HepG2 (cell line): ENCODE measurements around the gene KRTAP5-8. TPM values are rescaled to one million over a fixed set of nuclear protein-coding genes. Genes with fewer than 3 reads are reported as not detected.
"Not testable (repeated sequence)": the region's sequence is repeated elsewhere in the genome, so short reads cannot be mapped to it uniquely, and the experiment has no call there.

Experiments
- ATAC-seq: fragments of 200-7000 bp; cut with Tn5 transposase; 3 replicates; pipeline ENCODE4 v1.9.1; 2020; ENCODE audit warnings: mild to moderate bottlenecking, moderate library complexity
- BruUV-seq: library from RNA; stranded (reverse); fragments of 400-500 nt; replicated peaks from 2 replicates; lab custom pipeline; 2021; lab: Mats Ljungman, UMichigan
- CTCF ChIA-PET: fragments of 300-600 bp; formaldehyde crosslinking; extraction: SDS; loops from one replicate; lab custom pipeline; 2021; ENCODE audit warnings: low total read pairs, inconsistent platforms, low intra/inter-chr PET ratio; lab: Yijun Ruan, JAX
- POLR2A ChIA-PET: fragments of 350-600 bp; sonication (Branson Sonifier 250); formaldehyde crosslinking; loops from one replicate; lab custom pipeline; 2020; ENCODE audit warnings: antibody characterized with exemption, inconsistent platforms; lab: Yijun Ruan, JAX
- DNase-seq: peaks from one replicate; pipeline ENCODE4 v3.0.0-alpha.2; 2015; ENCODE audit warnings: low spot score
- FAIRE-seq: peaks from 3 replicates; lab custom pipeline; 2011; peaks lifted over from hg19 to GRCh38; lab: Jason Lieb, UNC
- H2AFZ ChIP-seq: one replicate; pipeline ENCODE4 v1.6.1; 2011; ENCODE audit warnings: low read length, inconsistent platforms
- H3K27ac ChIP-seq: fragments of 300-600 bp; 3 replicates; pipeline ENCODE4 v1.8.0; 2011; ENCODE audit warnings: mixed run types, mild to moderate bottlenecking, mixed read lengths, low read length, inconsistent platforms; ENCODE audit not compliant: insufficient read depth; ENCODE audit errors: extremely low read length
- H3K27me3 ChIP-seq, 2 experiments: fragments of 200-600 bp in 1 of 2; 2 replicates in 1 of 2; 3 replicates in 1 of 2; pipeline versions ENCODE4 v1.6.0 to v1.8.0; 2011; ENCODE audit warnings: low read length in 2 of 2, mild to moderate bottlenecking in 2 of 2, moderate library complexity in 2 of 2, inconsistent platforms in 1 of 2; ENCODE audit not compliant: insufficient read depth in 2 of 2, control insufficient read depth in 1 of 2
- H3K36me3 ChIP-seq, 2 experiments: fragments of 200-600 bp in 1 of 2; replicated peaks in 1 of 2; 2 replicates in 1 of 2; 3 replicates in 1 of 2; pipeline versions ENCODE4 v1.5.1 to v1.8.0; 2011; ENCODE audit warnings: low read length in 2 of 2, inconsistent platforms in 1 of 2; ENCODE audit not compliant: insufficient read depth in 2 of 2, control insufficient read depth in 1 of 2
- H3K4me1 ChIP-seq: 2 replicates; pipeline ENCODE4 v1.5.1; 2012; ENCODE audit warnings: low read length, inconsistent platforms; ENCODE audit not compliant: insufficient read depth
- H3K4me2 ChIP-seq: 2 replicates; pipeline ENCODE4 v1.6.0; 2011; ENCODE audit warnings: low read depth, low read length, inconsistent platforms
- H3K4me3 ChIP-seq, 3 experiments: fragments of 200-600 bp in 1 of 3; sonication (generic), shearing (Covaris generic) in 1 of 3; replicated peaks in 1 of 3; 2 replicates each; pipeline ENCODE4 v1.5.1; 2011 to 2016; ENCODE audit warnings: low read length in 3 of 3, inconsistent platforms in 2 of 3, low read depth in 2 of 3, mild to moderate bottlenecking in 2 of 3, control low read depth in 1 of 3, mixed read lengths in 1 of 3; ENCODE audit not compliant: insufficient read depth in 1 of 3
- H3K79me2 ChIP-seq: one replicate; pipeline ENCODE4 v1.6.1; 2011; ENCODE audit warnings: low read length, inconsistent platforms; ENCODE audit not compliant: insufficient read depth
- H3K9ac ChIP-seq: 2 replicates; pipeline ENCODE4 v1.6.0; 2011; ENCODE audit warnings: mild to moderate bottlenecking, low read depth, low read length, inconsistent platforms; ENCODE audit not compliant: insufficient read depth
- H3K9me3 ChIP-seq: 2 replicates; pipeline ENCODE4 v1.5.1; 2012; ENCODE audit warnings: mild to moderate bottlenecking, low read length
- H4K20me1 ChIP-seq: 2 replicates; pipeline ENCODE4 v1.6.0; 2011; ENCODE audit warnings: inconsistent platforms, mild to moderate bottlenecking, low read length, moderate library complexity; ENCODE audit not compliant: insufficient read depth
- DMAP1 ChIP-seq: IDR thresholded peaks from 2 replicates; pipeline ENCODE4 v1.6.1; 2016
- ELF3 ChIP-seq: IDR thresholded peaks from 2 replicates; pipeline ENCODE4 v1.6.1; 2016; ENCODE audit warnings: missing genetic modification reagents, missing compliant biosample characterization
- FOXO1 ChIP-seq: sonication (generic); formaldehyde crosslinking; IDR thresholded peaks from 2 replicates; pipeline ENCODE4 v1.4.0; 2020; ENCODE audit warnings: missing genetic modification reagents
- GATAD2A ChIP-seq: IDR thresholded peaks from 2 replicates; pipeline ENCODE4 v1.6.1; 2016
- GFI1 ChIP-seq: sonication (generic); formaldehyde crosslinking; IDR thresholded peaks from 2 replicates; pipeline ENCODE4 v1.5.0; 2020; ENCODE audit warnings: missing genetic modification reagents, mild to moderate bottlenecking, borderline replicate concordance
- HDAC2 ChIP-seq: sonication (generic); formaldehyde crosslinking; IDR thresholded peaks from 2 replicates; pipeline ENCODE4 v1.4.0; 2020; ENCODE audit warnings: missing genetic modification reagents
- MIXL1 ChIP-seq: IDR thresholded peaks from 2 replicates; pipeline ENCODE4 v1.6.1; 2016
- NKX3-1 ChIP-seq: sonication (generic); formaldehyde crosslinking; IDR thresholded peaks from 2 replicates; pipeline ENCODE4 v1.5.0; 2020; ENCODE audit warnings: missing genetic modification reagents
- NR2F6 ChIP-seq, 2 experiments: IDR thresholded peaks; 2 replicates each; pipeline ENCODE4 v1.6.1; 2016; ENCODE audit warnings: antibody characterized with exemption in 1 of 2, mild to moderate bottlenecking in 1 of 2
- PHF21A ChIP-seq: sonication (generic); formaldehyde crosslinking; IDR thresholded peaks from 2 replicates; pipeline ENCODE4 v1.5.0; 2020; ENCODE audit warnings: mild to moderate bottlenecking, missing genetic modification reagents
- PITX1 ChIP-seq: sonication (generic); formaldehyde crosslinking; IDR thresholded peaks from 2 replicates; pipeline ENCODE4 v1.5.1; 2020; ENCODE audit warnings: mild to moderate bottlenecking, missing genetic modification reagents
- POLR2G ChIP-seq: fragments of 200-400 bp; formaldehyde crosslinking; IDR thresholded peaks from 2 replicates; pipeline ENCODE4 v1.6.1; 2018; ENCODE audit warnings: mild to moderate bottlenecking, low read depth, low read length, moderate library complexity
- RXRA ChIP-seq: sonication (generic); formaldehyde crosslinking; IDR thresholded peaks from 2 replicates; pipeline ENCODE4 v1.5.1; 2020; ENCODE audit warnings: missing genetic modification reagents
- SALL1 ChIP-seq: sonication (generic); formaldehyde crosslinking; IDR thresholded peaks from 2 replicates; pipeline ENCODE4 v1.8.0; 2022; ENCODE audit warnings: mild to moderate bottlenecking, missing genetic modification reagents
- SKI ChIP-seq: fragments of 450-650 bp; IDR thresholded peaks from one replicate; pipeline ENCODE4 v1.6.1; 2018; ENCODE audit warnings: mild to moderate bottlenecking; ENCODE audit not compliant: partially characterized antibody
- SOX5 ChIP-seq: IDR thresholded peaks from 2 replicates; pipeline ENCODE4 v1.6.1; 2016; ENCODE audit warnings: borderline replicate concordance
- TARDBP ChIP-seq: sonication (generic); formaldehyde crosslinking; IDR thresholded peaks from 2 replicates; pipeline ENCODE4 v1.8.0; 2022; ENCODE audit warnings: mild to moderate bottlenecking, missing genetic modification reagents
- TFAP4 ChIP-seq: sonication (generic); IDR thresholded peaks from 2 replicates; pipeline ENCODE4 v1.6.1; 2016; ENCODE audit warnings: low read depth, borderline replicate concordance
- ZNF160 ChIP-seq: sonication (generic); formaldehyde crosslinking; IDR thresholded peaks from 2 replicates; pipeline ENCODE4 v1.8.0; 2022; ENCODE audit warnings: mild to moderate bottlenecking, inconsistent platforms, missing genetic modification reagents
- ZNF205 ChIP-seq: IDR thresholded peaks from 2 replicates; pipeline ENCODE4 v1.6.1; 2018; ENCODE audit warnings: missing biosample characterization, missing genetic modification reagents
- ZNF276 ChIP-seq: sonication (generic); formaldehyde crosslinking; IDR thresholded peaks from 2 replicates; pipeline ENCODE4 v1.4.0; 2020; ENCODE audit warnings: mild to moderate bottlenecking, low read depth, missing genetic modification reagents
- ZNF709 ChIP-seq: sonication (generic); formaldehyde crosslinking; IDR thresholded peaks from 2 replicates; pipeline ENCODE4 v1.5.0; 2020; ENCODE audit warnings: mild to moderate bottlenecking, missing genetic modification reagents
- ZNF772 ChIP-seq: sonication (generic); formaldehyde crosslinking; IDR thresholded peaks from 2 replicates; pipeline ENCODE4 v1.5.0; 2020; ENCODE audit warnings: mild to moderate bottlenecking, missing genetic modification reagents
- WGBS: methylation state at CpG from one replicate; pipeline ENCODE4 v1.1.6; 2017; ENCODE audit warnings: low lambda C conversion rate; 5-methylcytosine and 5-hydroxymethylcytosine counted together
- in situ Hi-C: cut with HindIII; loops from 2 replicates; pipeline ENCODE4 v1.10.0; 2017; ENCODE audit warnings: low pct_unique_long_range_greater_than_20kb; ENCODE audit not compliant: extremely low pct_ligation_motif_present
- intact Hi-C: fragments of 100-400 bp; cut with micrococcal nuclease; formaldehyde crosslinking; loops from one replicate; pipeline ENCODE4 v1.10.0; 2022; ENCODE audit not compliant: unreplicated experiment
- polyA plus RNA-seq, 8 experiments: library from polyadenylated mRNA; depleted of rRNA in 3 of 8; stranded (reverse) in 7 of 8; unstranded in 1 of 8; fragments of >200 nt; fragmentation: Illumina TruSeq in 4 of 8; extraction: Trizol in 4 of 8; gene quantifications; 2 replicates each; pipeline versions ENCODE4 v1.2.1 to v1.2.3, GENCODE V29; 2011 to 2016; ENCODE audit warnings: low read depth in 4 of 8, missing spikeins in 1 of 8, mixed read lengths in 1 of 8; ENCODE audit not compliant: insufficient read depth in 1 of 8
- total RNA-seq, 5 experiments: library from RNA; depleted of rRNA; stranded (reverse); fragments of >200 nt; fragmentation: Illumina TruSeq; extraction: Trizol; gene quantifications; 2 replicates each; pipeline ENCODE4 v1.2.3, GENCODE V29; 2016; ENCODE audit warnings: low read depth in 1 of 5

The KRTAP5-8 gene
- total and polyA plus RNA-seq, 2 of the 13 experiments (the other 11 are each of a cell fraction or from before 2014, with no cell fraction given): 0.20 TPM; not detected in 1

- not testable (repeated sequence) for ATAC-seq
- peak; percentile 32 for FAIRE-seq
- 0 out of 2 replicates have a peak, but pooled peaks have one; percentile 47 for TF ChIP-seq NKX3-1 (CRISPR knock-in tag)
- 0 out of 2 replicates have a peak, but pooled peaks have one; percentile 18 for TF ChIP-seq ZNF205 (CRISPR knock-in tag)
- peak; percentile 56 for TF ChIP-seq POLR2G
- peak; percentile 50 for TF ChIP-seq SKI
- TF ChIP-seq RXRA (CRISPR knock-in tag): peak; percentile 62; the same call in 1 of the 2 replicates
- 0 out of 2 replicates have a peak, but pooled peaks have one; percentile 33 for TF ChIP-seq TARDBP (CRISPR knock-in tag)
- peak; percentile 43; the same call in 1 of the 2 replicates for TF ChIP-seq TFAP4
- TF ChIP-seq MIXL1 (CRISPR knock-in tag): peak; percentile 57
- 0 out of 2 replicates have a peak, but pooled peaks have one; percentile 56 for TF ChIP-seq ZNF276 (CRISPR knock-in tag)
- TF ChIP-seq NR2F6 (IDR thresholded peaks at IDR 0.05): peak; percentile 37; the same call in 1 of the 2 replicates
- TF ChIP-seq NR2F6 (CRISPR knock-in tag; IDR thresholded peaks at IDR 0.05): peak; percentile 77
- peak; percentile 69; the same call in 1 of the 2 replicates for TF ChIP-seq PHF21A (CRISPR knock-in tag)
- peak; percentile 72 for TF ChIP-seq PITX1 (CRISPR knock-in tag)
- TF ChIP-seq GFI1: peak; percentile 76; the same call in 1 of the 2 replicates
- peak; percentile 80; the same call in 1 of the 2 replicates for TF ChIP-seq FOXO1 (CRISPR knock-in tag)
- peak; percentile 55 for TF ChIP-seq ELF3 (CRISPR knock-in tag)
- TF ChIP-seq SALL1 (CRISPR knock-in tag): peak; percentile 47
- 0 out of 2 replicates have a peak, but pooled peaks have one; percentile 35 for TF ChIP-seq ZNF160
- TF ChIP-seq ZNF772: 0 out of 2 replicates have a peak, but pooled peaks have one; percentile 30
- TF ChIP-seq HDAC2 (CRISPR knock-in tag): peak; percentile 33; the same call in 1 of the 2 replicates
- TF ChIP-seq SOX5 (CRISPR knock-in tag): peak; percentile 77; the same call in 1 of the 2 replicates
- TF ChIP-seq DMAP1 (CRISPR knock-in tag): peak; percentile 49
- TF ChIP-seq ZNF709 (CRISPR knock-in tag): 0 out of 2 replicates have a peak, but pooled peaks have one; percentile 41
- TF ChIP-seq GATAD2A (CRISPR knock-in tag): peak; percentile 29
Measured at GRCh38 chr11:71534711-71535608, 2.9 kb upstream of the KRTAP5-8 start.

More at GRCh38 chr11:71534711-71535608, 2.9 kb upstream of the KRTAP5-8 start:
- Histone ChIP-seq H3K4me3 (peak overlapping the region in 2 of 3 experiments; percentile 27 to 43; a peak in 4 of 6 replicates), H3K27ac (peak overlapping the region; percentile 93), H3K9ac (peak overlapping the region; percentile 49), H3K4me2 (peak overlapping the region; percentile 71), H2AFZ (peak overlapping the region; percentile 54), H3K4me1 (peaks cover 93% of the 10 kb centered on the region)
- H3K27me3 ChIP-seq, CTCF ChIA-PET, H4K20me1 ChIP-seq, intact Hi-C loops, BruUV-seq, H3K36me3 ChIP-seq, H3K9me3 ChIP-seq, in situ Hi-C loops, H3K79me2 ChIP-seq: not testable (repeated sequence)
- 2% methylated on average over 17 of the region's 17 CpGs for WGBS
- POLR2A ChIA-PET: interaction anchor here (1.0 to 1.6 kb wide), 5 partner anchors 8 to 87 kb away, joined by 3 to 7 read pairs (median 5); partner anchors contain the start of genes DHCR7 and KRTAP5-9
- peak; percentile 39 for DNase-seq
